GM21825 (cell line): ENCODE data around the gene C1orf105.

Experiments used
- ATAC-seq: cut with Tn5 transposase; IDR thresholded peaks from one replicate; pipeline ENCODE4 v1.9.1; 2021; ENCODE audit warnings: mild to moderate bottlenecking, moderate library complexity; ENCODE audit not compliant: unreplicated experiment

The C1orf105 gene

DNA sequence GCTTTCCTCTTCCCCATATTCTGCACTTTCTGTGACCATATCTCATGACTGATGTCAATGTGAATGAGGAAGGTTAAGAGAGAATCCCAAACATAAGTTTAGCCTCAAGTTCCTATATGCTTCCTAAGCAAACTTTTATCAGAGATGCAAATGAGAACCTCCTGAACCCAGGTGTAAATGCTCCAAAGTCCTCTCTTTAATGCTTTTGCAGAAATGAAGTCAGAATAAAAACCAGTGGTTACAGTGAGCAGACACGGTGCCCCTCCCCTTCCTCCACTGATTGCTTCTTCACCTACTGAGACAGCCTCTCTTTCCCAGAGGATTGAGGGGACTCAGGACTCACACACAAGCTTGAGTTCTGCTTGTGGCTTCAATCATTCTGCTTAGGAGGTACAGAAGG is 35.0 kb downstream of the C1orf105 start:
- ATAC-seq, result no peak

GRCh38 chr1:172456344-172456769 is 35.9 kb downstream of the C1orf105 start:
- ATAC-seq, result no peak

DNA sequence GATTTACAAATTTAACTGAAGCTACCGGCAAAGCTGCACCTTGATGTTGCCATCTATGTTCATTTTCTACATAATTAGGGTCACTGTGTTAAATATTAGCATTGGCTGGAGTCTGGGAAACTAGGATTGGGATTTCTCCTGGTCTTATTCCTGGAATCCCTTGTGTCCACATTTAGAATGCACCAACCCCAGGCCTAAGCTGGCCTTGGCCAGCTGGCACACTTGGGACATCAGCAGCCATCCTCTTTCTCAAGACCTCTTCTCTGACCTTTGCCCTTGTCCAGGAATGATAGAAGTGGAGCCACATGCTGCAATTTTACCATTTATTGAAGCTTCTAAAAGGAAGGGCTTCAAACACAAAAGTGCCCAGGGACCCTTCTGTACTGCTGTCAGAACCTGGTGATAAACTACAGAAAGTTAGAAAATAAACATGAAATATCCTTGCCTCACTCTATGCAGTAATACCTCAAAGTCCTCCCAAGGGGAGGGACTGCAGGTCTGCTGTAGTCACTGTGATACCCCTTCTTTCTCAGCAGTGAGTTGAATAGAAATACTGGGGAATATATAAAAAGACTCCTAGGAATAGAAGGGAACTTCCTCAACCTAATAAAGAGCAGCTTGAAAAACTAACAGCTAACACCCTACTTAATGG is 37.1 kb downstream of the C1orf105 start:
- no peak for ATAC-seq

GRCh38 chr1:172460177-172460576 is 39.7 kb downstream of the C1orf105 start:
- ATAC-seq, result no peak

- ATAC-seq, result no peak
Measured at GRCh38 chr1:172460887-172461315, 40.4 kb downstream of the C1orf105 start.

- no peak for ATAC-seq
Measured at GRCh38 chr1:172465617-172466016, 45.1 kb downstream of the C1orf105 start.

DNA sequence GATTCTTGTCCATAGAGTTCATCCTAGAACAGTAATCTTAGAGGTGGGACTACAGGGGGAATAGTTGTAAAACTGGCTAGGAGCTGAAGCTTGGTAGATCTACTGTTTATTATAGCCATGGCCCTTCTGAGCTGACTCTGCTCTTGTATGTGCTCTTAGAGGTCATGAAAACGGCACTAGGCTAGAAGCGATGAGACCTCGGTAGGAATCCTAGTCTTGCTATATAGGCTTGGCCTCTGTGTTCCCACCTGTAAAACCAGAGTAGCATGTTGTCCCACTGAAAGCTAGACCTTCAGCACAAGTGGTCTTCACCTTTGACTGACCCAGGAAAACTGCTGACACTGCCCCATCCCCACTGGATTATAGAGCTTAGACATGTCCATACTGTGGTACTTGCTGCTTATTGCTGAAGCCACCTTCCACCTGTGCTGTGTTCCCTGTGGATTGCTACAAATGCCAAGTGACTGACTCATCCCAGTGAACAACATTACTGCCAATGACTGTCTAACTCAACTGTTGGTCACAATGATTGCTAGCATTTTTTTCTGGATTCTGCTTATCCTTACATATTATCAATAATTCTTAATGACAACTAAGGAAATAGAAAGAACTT is 46.4 kb downstream of the C1orf105 start:
- no peak for ATAC-seq

DNA sequence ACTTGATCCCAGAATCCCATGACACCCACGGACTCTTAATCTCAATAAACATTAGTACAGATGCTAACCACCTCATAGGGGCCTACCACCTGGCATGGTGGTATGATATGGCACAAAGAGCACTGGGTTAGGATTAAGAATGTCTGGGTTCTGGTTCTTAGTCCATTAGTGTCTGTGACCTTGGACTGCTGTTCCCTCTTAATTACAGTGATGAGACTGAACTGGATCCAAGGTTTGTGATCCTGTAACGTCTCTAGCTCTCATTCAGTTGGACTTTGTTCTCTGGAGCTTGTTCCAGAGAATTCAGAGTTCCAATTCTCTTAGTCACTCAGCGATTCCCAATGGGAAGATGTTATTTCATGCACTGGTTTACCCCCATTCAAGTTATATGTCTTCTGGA is 47.0 kb downstream of the C1orf105 start:
- no peak for ATAC-seq

- no peak for ATAC-seq
Measured at GRCh38 chr1:172468296-172468695, 47.8 kb downstream of the C1orf105 start.

DNA sequence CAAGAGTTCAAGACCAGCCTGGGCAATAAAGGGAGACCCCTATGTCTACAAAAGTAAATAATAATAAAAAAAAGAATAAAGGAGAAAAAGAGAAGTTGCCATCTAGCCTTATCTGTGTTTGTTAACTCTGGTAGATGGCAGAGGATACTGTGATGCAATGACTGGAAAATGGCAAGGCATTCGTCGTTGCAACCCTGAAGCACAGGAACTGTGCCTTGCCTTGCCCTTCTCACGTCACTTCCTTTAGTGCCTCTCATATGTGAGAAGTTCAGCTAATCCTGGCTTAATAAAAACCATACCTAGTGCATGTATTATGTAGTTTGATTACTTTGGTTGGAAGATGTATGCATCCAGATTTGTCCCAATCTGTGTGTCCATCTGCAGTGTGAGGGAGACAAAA is 49.2 kb downstream of the C1orf105 start:
- no peak for ATAC-seq

GRCh38 chr1:172470149-172470548 is 49.7 kb downstream of the C1orf105 start:
- no peak for ATAC-seq

GRCh38 chr1:172471666-172472065 is 51.2 kb downstream of the C1orf105 start:
- no peak for ATAC-seq

- no peak for ATAC-seq
Measured at GRCh38 chr1:172472495-172472894, 52.0 kb downstream of the C1orf105 start.

DNA sequence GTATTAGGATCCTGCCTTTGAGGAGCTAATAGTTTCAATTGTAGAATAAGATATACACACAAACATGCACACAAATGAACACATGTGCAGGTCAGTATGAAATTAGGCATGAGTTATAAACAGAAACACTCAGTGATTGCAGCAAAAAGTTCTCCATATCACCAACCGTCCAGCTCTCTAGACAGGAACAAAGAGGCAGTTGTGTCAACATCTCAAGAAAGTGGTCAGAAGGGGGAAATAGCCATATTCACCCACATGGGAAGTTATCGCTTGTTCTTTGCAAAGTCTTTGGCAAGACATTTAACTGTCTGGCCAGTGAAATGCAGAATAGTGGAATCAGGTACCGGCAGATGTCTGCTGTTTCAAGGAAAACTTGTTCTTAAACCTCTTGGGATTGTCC is 52.8 kb downstream of the C1orf105 start:
- ATAC-seq, result no peak

- ATAC-seq, result no peak
Measured at GRCh38 chr1:172473842-172474241, 53.4 kb downstream of the C1orf105 start.

- no peak for ATAC-seq
Measured at GRCh38 chr1:172476218-172476811, 55.8 kb downstream of the C1orf105 start.

DNA sequence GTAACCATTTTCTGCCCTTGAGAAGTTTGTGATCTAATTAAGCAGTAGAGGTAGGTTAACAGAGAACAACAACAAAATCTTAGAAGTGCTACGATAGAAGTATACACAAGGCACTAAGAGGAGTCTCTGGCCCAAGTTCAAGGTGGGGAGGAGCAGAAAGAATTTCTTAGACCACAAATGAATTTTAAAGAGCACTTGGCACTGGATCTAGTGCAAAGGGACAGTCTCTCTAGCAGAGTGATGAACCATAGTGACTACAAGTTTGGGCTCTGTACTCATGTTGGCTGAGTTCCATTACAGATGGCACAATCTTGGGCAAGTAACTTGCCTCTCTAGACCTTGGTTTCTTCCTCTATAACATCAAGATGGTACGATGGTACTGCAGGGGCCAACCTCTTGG is 56.7 kb downstream of the C1orf105 start:
- no peak for ATAC-seq

GRCh38 chr1:172477741-172478140 is 57.3 kb downstream of the C1orf105 start:
- ATAC-seq, result no peak

- ATAC-seq, result no peak
Measured at GRCh38 chr1:172478485-172478884, 58.0 kb downstream of the C1orf105 start.

DNA sequence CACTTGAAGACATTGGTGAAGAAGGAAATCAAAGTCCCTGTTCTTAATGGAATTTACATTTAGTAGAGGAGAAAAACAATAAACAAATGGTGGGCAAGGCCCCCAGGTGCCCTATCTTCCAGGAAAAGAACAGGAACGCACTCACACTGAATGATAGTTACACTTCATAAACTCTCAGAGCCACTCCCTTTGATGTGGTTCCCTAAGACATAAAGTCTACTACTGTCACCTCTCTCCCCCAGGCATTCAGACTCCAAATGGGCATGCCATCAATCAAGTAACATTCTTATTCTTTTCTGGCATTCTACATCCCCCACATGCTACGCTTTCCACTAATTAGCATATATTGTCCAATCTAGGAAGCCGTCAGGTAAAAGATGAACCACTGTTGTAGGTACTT is 59.9 kb downstream of the C1orf105 start:
- ATAC-seq, result no peak

GRCh38 chr1:172482044-172482443 is 61.6 kb downstream of the C1orf105 start:
- ATAC-seq, result no peak

- ATAC-seq, result no peak
Measured at GRCh38 chr1:172483448-172483847, 63.0 kb downstream of the C1orf105 start.
